GM12878 (cell line): Measurements from ENCODE around the gene DNAJB4. TPM values are rescaled to one million over a fixed set of nuclear protein-coding genes. Genes with fewer than 3 reads are reported as not detected.

ENCODE experiments used
- CBFB ChIP-seq: IDR thresholded peaks from 2 replicates; pipeline ENCODE4 v1.6.1; 2016; ENCODE audit warnings: antibody characterized with exemption, low read depth
- ESRRA ChIP-seq: IDR thresholded peaks from 2 replicates; pipeline ENCODE4 v1.6.1; 2012; ENCODE audit warnings: mild to moderate bottlenecking, low read length, improper control_type of control experiment
- IRF4 ChIP-seq: IDR thresholded peaks from 2 replicates; pipeline ENCODE4 v1.6.1; 2011; ENCODE audit warnings: low read depth, low read length
- POLR2AphosphoS5 ChIP-seq: IDR thresholded peaks from 2 replicates; pipeline ENCODE4 v1.6.1; 2011; ENCODE audit warnings: mild to moderate bottlenecking, low read length, inconsistent platforms
- SMARCA5 ChIP-seq: fragments of 450-650 bp; IDR thresholded peaks from 2 replicates; pipeline ENCODE4 v1.6.1; 2017; ENCODE audit warnings: mild to moderate bottlenecking
- STAT3 ChIP-seq: IDR thresholded peaks from 2 replicates; pipeline ENCODE4 v1.6.1; 2011; ENCODE audit warnings: low read depth, low read length, improper control_type of control experiment
- ZNF207 ChIP-seq: fragments of 450-650 bp; IDR thresholded peaks from 2 replicates; pipeline ENCODE4 v1.6.1; 2014; ENCODE audit warnings: antibody characterized with exemption, mild to moderate bottlenecking, borderline replicate concordance
- polyA plus RNA-seq, 11 experiments: library from polyadenylated mRNA; depleted of rRNA in 4 of 11; unstranded in 6 of 11; stranded (reverse) in 5 of 11; fragments of >200 nt; fragmentation: Nextera tagmentation in 4 of 11; fragmentation: Illumina TruSeq in 1 of 11; extraction: Ambion mirVana in 4 of 11; extraction: Trizol in 1 of 11; gene quantifications; 1 replicate in 1 of 11; 2 replicates in 10 of 11; pipeline versions ENCODE4 v1.2.1 to v1.2.3, GENCODE V29; 2011 to 2016; ENCODE audit warnings: inconsistent platforms in 2 of 11, missing spikeins in 2 of 11, low read depth in 1 of 11
- total RNA-seq, 4 experiments: library from RNA; depleted of rRNA in 3 of 4; stranded (reverse); fragments of >200 nt in 3 of 4; fragmentation: Illumina TruSeq in 1 of 4; extraction: Trizol in 1 of 4; gene quantifications; 2 replicates each; pipeline versions ENCODE4 v1.2.1 to v1.2.3, GENCODE V29; 2013 to 2021
- TF ChIP-seq, protein P1 (sequence below): IDR thresholded peaks from 2 replicates; pipeline ENCODE4 v1.6.1; 2011; ENCODE audit warnings: borderline replicate concordance, low read depth, mild to moderate bottlenecking, moderate library complexity, low read length; ENCODE audit not compliant: insufficient read depth, poor library complexity, severe bottlenecking
- TF ChIP-seq, protein P2 (sequence below): fragments of 450-650 bp; IDR thresholded peaks from 2 replicates; pipeline ENCODE4 v1.6.1; 2017; ENCODE audit warnings: mild to moderate bottlenecking, moderate library complexity
- TF ChIP-seq, protein P3 (sequence below): fragments of 450-650 bp; IDR thresholded peaks from 2 replicates; pipeline ENCODE4 v1.6.1; 2018; ENCODE audit warnings: mild to moderate bottlenecking, low read depth, moderate library complexity; ENCODE audit not compliant: partially characterized antibody

DNAJB4 gene
- total and polyA plus RNA-seq, 10 of the 15 experiments (the other 5 are each of a cell fraction or from before 2014, with no cell fraction given) = 3.8 to 10.5 (median 6.6) TPM

DNA sequence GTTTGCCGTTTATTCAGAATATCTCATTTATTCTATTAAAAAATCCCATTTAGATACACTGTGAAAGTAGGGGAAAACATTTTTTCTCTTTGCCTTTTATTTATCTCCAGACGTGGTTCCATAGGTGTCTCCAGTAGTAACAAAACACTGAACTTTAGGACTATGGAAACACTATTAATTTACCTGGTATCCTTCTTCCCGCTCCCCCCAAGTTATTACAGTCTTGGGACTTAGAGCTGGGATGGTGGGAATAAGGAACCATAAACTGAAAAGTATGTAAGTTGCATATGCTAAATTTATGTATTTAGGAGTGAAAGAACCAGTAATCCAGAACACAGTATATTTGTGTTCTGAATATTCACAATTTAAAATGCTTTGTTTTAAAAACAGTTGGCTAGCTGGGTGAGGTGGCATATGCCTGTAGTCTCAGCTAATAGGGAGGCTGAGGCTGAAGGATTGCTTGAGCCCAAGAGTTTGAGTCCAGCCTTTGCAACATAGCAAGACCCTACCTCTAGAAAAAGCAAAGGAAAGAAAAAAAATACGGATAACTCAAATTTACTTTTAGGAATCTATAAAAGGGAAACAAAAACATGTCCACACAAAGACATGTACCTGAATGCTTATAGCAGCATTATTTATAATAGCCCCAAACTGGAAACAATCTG, 3.1 kb downstream of the DNAJB4 start (continued):
- TF ChIP-seq, protein P1, sequence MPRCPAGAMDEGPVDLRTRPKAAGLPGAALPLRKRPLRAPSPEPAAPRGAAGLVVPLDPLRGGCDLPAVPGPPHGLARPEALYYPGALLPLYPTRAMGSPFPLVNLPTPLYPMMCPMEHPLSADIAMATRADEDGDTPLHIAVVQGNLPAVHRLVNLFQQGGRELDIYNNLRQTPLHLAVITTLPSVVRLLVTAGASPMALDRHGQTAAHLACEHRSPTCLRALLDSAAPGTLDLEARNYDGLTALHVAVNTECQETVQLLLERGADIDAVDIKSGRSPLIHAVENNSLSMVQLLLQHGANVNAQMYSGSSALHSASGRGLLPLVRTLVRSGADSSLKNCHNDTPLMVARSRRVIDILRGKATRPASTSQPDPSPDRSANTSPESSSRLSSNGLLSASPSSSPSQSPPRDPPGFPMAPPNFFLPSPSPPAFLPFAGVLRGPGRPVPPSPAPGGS = no peak
- no peak for TF ChIP-seq ESRRA
- TF ChIP-seq STAT3 = no peak
- TF ChIP-seq, protein P2, sequence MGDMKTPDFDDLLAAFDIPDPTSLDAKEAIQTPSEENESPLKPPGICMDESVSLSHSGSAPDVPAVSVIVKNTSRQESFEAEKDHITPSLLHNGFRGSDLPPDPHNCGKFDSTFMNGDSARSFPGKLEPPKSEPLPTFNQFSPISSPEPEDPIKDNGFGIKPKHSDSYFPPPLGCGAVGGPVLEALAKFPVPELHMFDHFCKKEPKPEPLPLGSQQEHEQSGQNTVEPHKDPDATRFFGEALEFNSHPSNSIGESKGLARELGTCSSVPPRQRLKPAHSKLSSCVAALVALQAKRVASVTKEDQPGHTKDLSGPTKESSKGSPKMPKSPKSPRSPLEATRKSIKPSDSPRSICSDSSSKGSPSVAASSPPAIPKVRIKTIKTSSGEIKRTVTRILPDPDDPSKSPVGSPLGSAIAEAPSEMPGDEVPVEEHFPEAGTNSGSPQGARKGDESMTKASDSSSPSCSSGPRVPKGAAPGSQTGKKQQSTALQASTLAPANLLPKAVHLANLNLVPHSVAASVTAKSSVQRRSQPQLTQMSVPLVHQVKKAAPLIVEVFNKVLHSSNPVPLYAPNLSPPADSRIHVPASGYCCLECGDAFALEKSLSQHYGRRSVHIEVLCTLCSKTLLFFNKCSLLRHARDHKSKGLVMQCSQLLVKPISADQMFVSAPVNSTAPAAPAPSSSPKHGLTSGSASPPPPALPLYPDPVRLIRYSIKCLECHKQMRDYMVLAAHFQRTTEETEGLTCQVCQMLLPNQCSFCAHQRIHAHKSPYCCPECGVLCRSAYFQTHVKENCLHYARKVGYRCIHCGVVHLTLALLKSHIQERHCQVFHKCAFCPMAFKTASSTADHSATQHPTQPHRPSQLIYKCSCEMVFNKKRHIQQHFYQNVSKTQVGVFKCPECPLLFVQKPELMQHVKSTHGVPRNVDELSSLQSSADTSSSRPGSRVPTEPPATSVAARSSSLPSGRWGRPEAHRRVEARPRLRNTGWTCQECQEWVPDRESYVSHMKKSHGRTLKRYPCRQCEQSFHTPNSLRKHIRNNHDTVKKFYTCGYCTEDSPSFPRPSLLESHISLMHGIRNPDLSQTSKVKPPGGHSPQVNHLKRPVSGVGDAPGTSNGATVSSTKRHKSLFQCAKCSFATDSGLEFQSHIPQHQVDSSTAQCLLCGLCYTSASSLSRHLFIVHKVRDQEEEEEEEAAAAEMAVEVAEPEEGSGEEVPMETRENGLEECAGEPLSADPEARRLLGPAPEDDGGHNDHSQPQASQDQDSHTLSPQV = no peak
- no peak for TF ChIP-seq IRF4
- no peak for TF ChIP-seq SMARCA5
- no peak for TF ChIP-seq ZNF207
- TF ChIP-seq POLR2AphosphoS5 = no peak
- TF ChIP-seq, protein P3, sequence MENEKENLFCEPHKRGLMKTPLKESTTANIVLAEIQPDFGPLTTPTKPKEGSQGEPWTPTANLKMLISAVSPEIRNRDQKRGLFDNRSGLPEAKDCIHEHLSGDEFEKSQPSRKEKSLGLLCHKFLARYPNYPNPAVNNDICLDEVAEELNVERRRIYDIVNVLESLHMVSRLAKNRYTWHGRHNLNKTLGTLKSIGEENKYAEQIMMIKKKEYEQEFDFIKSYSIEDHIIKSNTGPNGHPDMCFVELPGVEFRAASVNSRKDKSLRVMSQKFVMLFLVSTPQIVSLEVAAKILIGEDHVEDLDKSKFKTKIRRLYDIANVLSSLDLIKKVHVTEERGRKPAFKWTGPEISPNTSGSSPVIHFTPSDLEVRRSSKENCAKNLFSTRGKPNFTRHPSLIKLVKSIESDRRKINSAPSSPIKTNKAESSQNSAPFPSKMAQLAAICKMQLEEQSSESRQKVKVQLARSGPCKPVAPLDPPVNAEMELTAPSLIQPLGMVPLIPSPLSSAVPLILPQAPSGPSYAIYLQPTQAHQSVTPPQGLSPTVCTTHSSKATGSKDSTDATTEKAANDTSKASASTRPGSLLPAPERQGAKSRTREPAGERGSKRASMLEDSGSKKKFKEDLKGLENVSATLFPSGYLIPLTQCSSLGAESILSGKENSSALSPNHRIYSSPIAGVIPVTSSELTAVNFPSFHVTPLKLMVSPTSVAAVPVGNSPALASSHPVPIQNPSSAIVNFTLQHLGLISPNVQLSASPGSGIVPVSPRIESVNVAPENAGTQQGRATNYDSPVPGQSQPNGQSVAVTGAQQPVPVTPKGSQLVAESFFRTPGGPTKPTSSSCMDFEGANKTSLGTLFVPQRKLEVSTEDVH = no peak
- no peak for TF ChIP-seq CBFB
- TF ChIP-seq, all 136 proteins: peak for 0
